Measurements from ENCODE around the gene C1orf53. TPM values are rescaled to one million over a fixed set of nuclear protein-coding genes. Genes with fewer than 3 reads are reported as not detected.
"Not testable (repeated sequence)": the region's sequence is repeated elsewhere in the genome, so short reads cannot be mapped to it uniquely, and the experiment has no call there.

The C1orf53 gene
- total and polyA plus RNA-seq, 2 of the 13 experiments (the other 11 are each of a cell fraction or from before 2014, with no cell fraction given) = 5.8 to 10.1 TPM

- TF ChIP-seq ZFP91 (CRISPR knock-in tag; IDR thresholded peaks at IDR 0.05; ENCODE audit: borderline replicate concordance) (peak; percentile 91), ARNT2 (CRISPR knock-in tag; IDR thresholded peaks at IDR 0.05; ENCODE audit: low read depth) (peak; percentile 95), MEF2D (CRISPR knock-in tag; IDR thresholded peaks at IDR 0.05) (peak; percentile 22; the same call in 1 of the 2 replicates), ZNF841 (CRISPR knock-in tag; IDR thresholded peaks at IDR 0.05; ENCODE audit: borderline replicate concordance) (no peak), CBX1 (IDR thresholded peaks at IDR 0.05; ENCODE audit: low read depth) (peak; percentile 80), HDAC6 (IDR thresholded peaks at IDR 0.05; ENCODE audit: low read depth, low read length) (no peak)
Measured at GRCh38 chr1:197902454-197903195, at the start of gene C1orf53 (continued).

GRCh38 chr1:197855751-197856150 is 46.7 kb upstream of the C1orf53 start:
- POLR2A ChIA-PET; H3K4me1 ChIP-seq (ENCODE audit: insufficient read depth, low read length); H2AFZ ChIP-seq (ENCODE audit: low read length); H3K79me2 ChIP-seq (ENCODE audit: insufficient read depth, low read length); CTCF ChIA-PET (ENCODE audit: low intra/inter-chr PET ratio, low total read pairs); H3K4me2 ChIP-seq (ENCODE audit: low read depth, low read length); H4K20me1 ChIP-seq (ENCODE audit: insufficient read depth, low read length); H3K9ac ChIP-seq (ENCODE audit: insufficient read depth, low read depth, low read length); DNase-seq (ENCODE audit: low spot score); ATAC-seq; BruUV-seq (replicated peaks); H3K4me3 ChIP-seq (replicated peaks in 1 of 3; ENCODE audit: insufficient read depth in 1 of 3, low read depth in 2 of 3, low read length in 3 of 3); FAIRE-seq; H3K27me3 ChIP-seq (ENCODE audit: control insufficient read depth in 1 of 2, insufficient read depth in 2 of 2, low read length in 2 of 2); H3K36me3 ChIP-seq (replicated peaks in 1 of 2; ENCODE audit: control insufficient read depth in 1 of 2, insufficient read depth in 2 of 2, low read length in 2 of 2); in situ Hi-C loops (cut with HindIII; ENCODE audit: extremely low pct_ligation_motif_present, low pct_unique_long_range_greater_than_20kb); intact Hi-C loops (cut with micrococcal nuclease; ENCODE audit: unreplicated experiment); H3K9me3 ChIP-seq (ENCODE audit: low read length); H3K27ac ChIP-seq (ENCODE audit: extremely low read length, insufficient read depth, low read length): not testable (repeated sequence)
- 17% methylated on average over 2 of the region's 2 CpGs for WGBS (ENCODE audit: low lambda C conversion rate)

Data from HepG2 (cell line).